Right ventricle myocardium inferior (tissue), 1 donor: ENCODE measurements around the gene SF3A2. TPM values are rescaled to one million over a fixed set of nuclear protein-coding genes. Genes with fewer than 3 reads are reported as not detected.

Experiments
- ATAC-seq: fragments of 200-7000 bp; cut with Tn5 transposase; one replicate; pipeline ENCODE4 v1.9.1; 2020; ENCODE audit warnings: mild to moderate bottlenecking, moderate library complexity
- DNase-seq: peaks from one replicate; pipeline ENCODE4 v3.0.0; 2021; ENCODE audit errors: missing footprints
- intact Hi-C: fragments of 100-400 bp; cut with DNase I; formaldehyde crosslinking; loops from one replicate; pipeline ENCODE4 v1.11.0; 2022
- total RNA-seq: library from RNA; stranded (reverse); fragmentation: NEBNext Ultra II Directional; extraction: Animal tissue kit (Norgen Biotek cat#: 25700); gene quantifications from one replicate; pipeline ENCODE4 v1.2.1, GENCODE V29; 2021
- donor health status: DM: no; HTN: yes; CAD: no; lungs with severe emphysema.

SF3A2 gene
- total RNA-seq, 1 donor from 2014 or later: 30.3 TPM

GRCh38 chr19:2202366-2202765 is 34.3 kb upstream of the SF3A2 start:
- intact Hi-C loops: no loop called here
- no peak for ATAC-seq
- no peak for DNase-seq

DNA sequence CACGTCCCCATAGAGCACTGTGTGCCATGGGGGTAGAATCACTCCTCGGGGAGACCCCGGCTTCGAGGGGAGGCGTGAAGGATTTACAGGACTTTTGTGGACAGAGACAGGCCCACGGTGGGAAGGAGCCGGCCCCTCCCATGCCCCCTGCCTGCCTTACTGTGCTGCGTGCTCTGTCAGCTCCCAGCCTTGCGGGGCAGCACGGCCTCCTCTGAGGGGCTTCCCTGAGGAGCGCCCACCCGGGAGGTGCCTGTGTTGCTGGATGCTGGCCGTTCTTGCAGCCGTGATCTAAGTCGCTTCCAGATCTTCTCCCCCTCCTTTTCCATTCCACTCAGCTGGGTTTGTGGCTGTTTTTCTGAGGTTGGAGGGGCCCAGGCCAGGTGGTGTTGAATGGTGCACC is 29.6 kb upstream of the SF3A2 start:
- intact Hi-C loops: no loop called here
- ATAC-seq: no peak

GRCh38 chr19:2207991-2208860 is 28.4 kb upstream of the SF3A2 start:
- intact Hi-C loops: loop anchor here (2.0 kb wide), 1 partner anchor 39 kb away; no protein-coding TSS in a partner anchor
- ATAC-seq (peak; percentile 76), DNase-seq (no peak)

More for the DNA sequence above, 29.6 kb upstream of the SF3A2 start:
- no peak for DNase-seq

DNA sequence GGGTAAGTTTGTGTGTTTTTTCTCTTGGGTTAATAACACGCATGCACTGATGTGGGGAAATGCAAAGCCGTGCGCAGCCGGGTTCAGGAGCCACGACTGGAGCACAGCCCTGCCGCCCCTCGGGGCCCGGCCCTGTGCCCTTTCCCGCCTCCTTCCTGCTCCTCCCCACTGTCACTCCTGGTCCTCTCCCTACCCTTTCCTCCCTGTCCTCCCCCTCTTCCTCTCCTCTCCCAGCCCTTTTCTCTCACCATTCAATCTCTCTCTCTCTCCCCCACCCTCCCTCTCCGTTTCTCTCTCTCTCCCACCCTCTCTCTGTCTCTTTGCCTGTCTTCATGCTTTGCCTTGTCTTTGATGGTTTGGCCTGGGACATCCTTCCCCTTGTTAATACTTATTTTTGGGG is 27.6 kb upstream of the SF3A2 start:
- intact Hi-C loops: loop anchor here (2.0 kb wide), 1 partner anchor 40 kb away; no protein-coding TSS in a partner anchor
- DNase-seq (no peak), ATAC-seq (peak; percentile 35)

GRCh38 chr19:2209408-2209807 is 27.2 kb upstream of the SF3A2 start:
- no peak for DNase-seq
- intact Hi-C loops: loop anchor here (2.0 kb wide), 1 partner anchor 41 kb away; no protein-coding TSS in a partner anchor
- ATAC-seq: no peak

DNA sequence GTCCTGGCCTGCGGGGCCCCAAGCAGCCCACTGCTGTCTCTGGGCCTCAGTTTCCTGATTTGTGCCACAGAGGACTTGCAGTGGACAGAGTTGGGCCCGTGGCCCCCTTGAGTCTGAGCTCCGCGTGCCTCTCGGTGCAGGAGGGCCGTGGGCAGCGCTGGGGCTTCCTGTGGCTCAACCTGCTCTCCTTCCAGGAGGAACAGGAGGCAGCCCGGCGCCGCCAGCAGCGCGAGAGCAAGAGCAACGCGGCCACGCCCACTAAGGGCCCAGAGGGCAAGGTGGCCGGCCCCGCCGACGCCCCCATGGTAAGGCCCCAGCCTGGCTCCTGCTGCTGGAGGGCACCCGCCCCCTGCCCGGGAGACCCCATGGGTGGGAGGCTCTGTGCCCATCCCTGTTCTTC is 26.4 kb upstream of the SF3A2 start:
- ATAC-seq (no peak), DNase-seq (no peak)
- intact Hi-C loops: no loop called here

DNA sequence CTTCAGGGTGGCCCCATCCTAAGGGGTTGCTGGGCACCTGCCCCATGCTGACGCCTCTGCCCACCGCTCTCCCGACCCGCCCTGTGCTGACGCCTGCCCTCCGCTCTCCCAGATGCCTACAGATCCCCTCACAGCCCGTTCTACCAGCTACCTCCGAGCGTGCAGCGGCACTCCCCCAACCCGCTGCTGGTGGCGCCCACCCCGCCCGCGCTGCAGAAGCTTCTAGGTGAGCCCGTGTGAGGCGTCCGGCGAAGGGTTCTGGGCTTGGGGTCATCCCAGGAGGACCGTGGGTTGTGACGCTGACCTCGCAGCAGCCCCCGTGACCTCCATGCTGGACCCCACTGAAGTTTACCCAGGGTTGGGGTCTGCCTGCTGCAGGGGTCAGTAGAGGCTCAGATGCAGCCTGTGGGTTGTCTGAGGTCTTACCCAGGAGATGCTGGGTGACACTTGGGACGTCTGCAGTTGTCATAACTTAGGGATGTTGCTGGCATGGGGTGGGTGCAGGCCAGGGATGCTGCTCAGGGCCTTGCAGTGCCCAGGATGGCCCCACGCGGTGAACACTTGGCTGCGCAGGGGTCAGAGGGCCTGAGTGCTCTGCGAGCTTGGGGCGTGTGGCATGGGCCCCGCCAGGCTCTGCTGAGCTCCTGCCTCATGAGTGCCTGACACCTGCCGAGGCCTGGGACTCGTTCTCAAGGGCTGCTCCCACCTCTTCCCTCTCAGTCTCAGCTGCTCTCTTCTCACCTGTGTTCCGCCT is 25.5 kb upstream of the SF3A2 start:
- intact Hi-C loops: no loop called here
- no peak for DNase-seq
- ATAC-seq: no peak

- no peak for ATAC-seq
- intact Hi-C loops: no loop called here
- no peak for DNase-seq
Measured at GRCh38 chr19:2212861-2213711, 23.5 kb upstream of the SF3A2 start.

GRCh38 chr19:2213799-2214198 is 22.8 kb upstream of the SF3A2 start:
- ATAC-seq: peak; percentile 48
- intact Hi-C loops: no loop called here
- DNase-seq: no peak

GRCh38 chr19:2214251-2214650 is 22.4 kb upstream of the SF3A2 start:
- no peak for ATAC-seq
- DNase-seq: no peak
- intact Hi-C loops: no loop called here

- DNase-seq (no peak), ATAC-seq (no peak)
- intact Hi-C loops: no loop called here
Measured at GRCh38 chr19:2215281-2215751, 21.3 kb upstream of the SF3A2 start.

DNA sequence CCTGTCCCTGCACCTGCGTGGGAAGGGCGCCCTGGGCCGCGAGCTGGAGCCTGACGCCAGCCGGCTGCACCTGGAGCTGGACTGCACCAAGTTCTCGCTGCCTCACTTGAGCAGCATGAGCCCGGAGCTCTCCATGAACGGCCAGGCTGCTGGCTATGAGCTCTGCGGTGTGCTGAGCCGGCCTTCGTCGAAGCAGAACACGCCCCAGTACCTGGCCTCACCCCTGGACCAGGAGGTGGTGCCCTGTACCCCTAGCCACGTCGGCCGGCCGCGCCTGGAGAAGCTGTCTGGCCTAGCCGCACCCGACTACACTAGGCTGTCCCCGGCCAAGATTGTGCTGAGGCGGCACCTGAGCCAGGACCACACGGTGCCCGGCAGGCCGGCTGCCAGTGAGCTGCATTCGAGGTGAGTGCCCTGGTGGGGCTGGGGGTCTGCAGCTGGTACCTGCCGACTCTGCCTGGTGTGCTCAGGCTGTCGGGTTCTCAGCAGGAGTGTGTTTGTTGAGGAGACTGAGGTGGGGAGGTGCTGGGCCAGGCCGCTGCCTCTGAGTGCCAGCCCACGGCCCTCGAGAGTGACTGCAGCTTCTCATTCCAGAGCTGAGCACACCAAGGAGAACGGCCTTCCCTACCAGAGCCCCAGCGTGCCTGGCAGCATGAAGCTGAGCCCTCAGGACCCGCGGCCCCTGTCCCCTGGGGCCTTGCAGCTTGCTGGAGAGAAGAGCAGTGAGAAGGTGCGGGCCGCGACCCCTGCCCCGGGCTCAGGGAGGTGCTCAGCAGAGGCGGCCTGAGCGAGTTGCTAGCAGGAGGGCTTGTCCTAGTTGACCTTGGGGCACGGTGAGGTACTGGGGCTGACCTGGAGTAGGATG is 20.0 kb upstream of the SF3A2 start:
- no peak for ATAC-seq
- intact Hi-C loops: no loop called here
- no peak for DNase-seq

DNA sequence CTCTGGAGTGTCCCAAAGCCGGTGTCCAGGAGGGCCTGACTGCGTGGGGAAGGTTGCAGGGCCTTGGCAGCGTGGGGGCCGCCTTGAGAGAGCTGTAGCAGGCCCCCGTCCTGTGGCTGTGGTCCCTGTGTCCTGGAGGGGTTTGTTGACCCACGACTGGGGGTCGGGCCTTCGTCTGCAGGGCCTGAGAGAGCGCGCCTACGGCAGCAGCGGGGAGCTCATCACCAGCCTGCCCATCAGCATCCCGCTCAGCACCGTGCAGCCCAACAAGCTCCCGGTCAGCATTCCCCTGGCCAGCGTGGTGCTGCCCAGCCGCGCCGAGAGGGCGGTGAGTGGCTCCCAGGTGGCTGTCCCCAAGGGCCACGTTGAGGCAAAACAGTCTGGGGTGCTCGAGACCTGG is 19.0 kb upstream of the SF3A2 start:
- intact Hi-C loops: no loop called here
- ATAC-seq: no peak

GRCh38 chr19:2219726-2220125 is 16.9 kb upstream of the SF3A2 start:
- ATAC-seq: no peak

More for the DNA sequence above, 19.0 kb upstream of the SF3A2 start:
- DNase-seq: no peak

GRCh38 chr19:2221250-2221831 is 15.3 kb upstream of the SF3A2 start:
- intact Hi-C loops: no loop called here
- DNase-seq (no peak), ATAC-seq (peak; percentile 17)

More at GRCh38 chr19:2219726-2220125, 16.9 kb upstream of the SF3A2 start:
- intact Hi-C loops: no loop called here
- DNase-seq: no peak

GRCh38 chr19:2221918-2222317 is 14.7 kb upstream of the SF3A2 start:
- intact Hi-C loops: no loop called here
- DNase-seq (no peak), ATAC-seq (no peak)

DNA sequence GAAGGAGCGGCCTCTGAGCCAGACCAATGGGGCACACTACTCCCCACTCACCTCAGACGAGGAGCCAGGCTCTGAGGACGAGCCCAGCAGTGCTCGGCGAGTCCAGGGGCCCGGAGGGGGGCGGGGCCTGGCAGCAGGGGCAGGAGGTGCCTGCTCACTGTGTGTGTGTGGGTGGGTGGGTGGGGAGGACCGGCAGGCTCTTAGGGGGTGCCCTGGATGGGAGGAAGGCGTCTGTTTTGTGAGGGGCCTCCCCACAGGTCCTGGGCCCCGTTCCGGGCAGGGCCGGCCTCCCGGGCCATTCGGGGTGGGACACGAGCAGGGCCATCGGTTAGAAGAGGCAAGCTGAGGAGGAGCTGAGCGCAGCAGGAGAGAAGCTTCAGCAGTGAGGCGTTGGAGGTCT is 13.2 kb upstream of the SF3A2 start:
- intact Hi-C loops: no loop called here
- ATAC-seq (no peak), DNase-seq (no peak)

GRCh38 chr19:2223959-2224358 is 12.7 kb upstream of the SF3A2 start:
- intact Hi-C loops: no loop called here
- ATAC-seq: no peak

More at GRCh38 chr19:2223959-2224358, 12.7 kb upstream of the SF3A2 start:
- no peak for DNase-seq
